DMS153 (cell line): ENCODE measurements around the gene TAS1R1.

Source experiments
- DNase-seq: peaks from one replicate; lab custom pipeline; 2025; lab: John Stamatoyannopoulos, UW

TAS1R1 gene

DNA sequence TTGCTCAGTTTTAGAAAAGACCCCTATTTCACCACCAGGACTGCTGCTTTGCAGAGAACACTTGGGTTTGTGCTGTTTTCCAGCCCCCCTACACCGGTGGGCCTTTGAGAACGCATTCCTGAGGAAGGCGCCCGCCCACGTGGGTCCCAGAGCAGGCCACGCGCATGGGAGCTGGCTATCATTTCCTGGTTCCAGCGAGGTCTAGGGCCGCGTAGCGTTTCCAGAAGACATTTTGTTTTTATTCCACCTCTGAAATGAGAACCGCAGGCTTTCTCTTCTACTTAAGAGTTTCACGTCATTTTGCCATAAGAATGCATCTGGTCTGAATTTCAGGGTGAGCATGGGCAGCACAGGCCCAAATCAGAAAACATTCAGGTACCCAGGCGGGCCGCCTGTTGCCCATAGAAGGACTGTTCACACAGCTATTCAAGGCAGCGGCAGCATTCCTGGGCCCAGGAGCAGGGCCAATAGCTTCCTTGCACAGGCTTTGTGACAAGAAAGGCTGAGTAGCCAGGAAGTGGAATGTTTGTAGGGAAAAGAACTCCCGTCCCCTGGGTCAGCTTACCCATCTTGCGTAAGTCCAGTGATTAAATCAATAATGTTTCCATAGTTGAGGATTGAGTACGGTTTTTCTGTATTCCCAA is 48.9 kb downstream of the TAS1R1 start:
- DNase-seq = peak; percentile 24

- no peak for DNase-seq
Observed at GRCh38 chr1:6612641-6613360, 57.7 kb downstream of the TAS1R1 start.

DNA sequence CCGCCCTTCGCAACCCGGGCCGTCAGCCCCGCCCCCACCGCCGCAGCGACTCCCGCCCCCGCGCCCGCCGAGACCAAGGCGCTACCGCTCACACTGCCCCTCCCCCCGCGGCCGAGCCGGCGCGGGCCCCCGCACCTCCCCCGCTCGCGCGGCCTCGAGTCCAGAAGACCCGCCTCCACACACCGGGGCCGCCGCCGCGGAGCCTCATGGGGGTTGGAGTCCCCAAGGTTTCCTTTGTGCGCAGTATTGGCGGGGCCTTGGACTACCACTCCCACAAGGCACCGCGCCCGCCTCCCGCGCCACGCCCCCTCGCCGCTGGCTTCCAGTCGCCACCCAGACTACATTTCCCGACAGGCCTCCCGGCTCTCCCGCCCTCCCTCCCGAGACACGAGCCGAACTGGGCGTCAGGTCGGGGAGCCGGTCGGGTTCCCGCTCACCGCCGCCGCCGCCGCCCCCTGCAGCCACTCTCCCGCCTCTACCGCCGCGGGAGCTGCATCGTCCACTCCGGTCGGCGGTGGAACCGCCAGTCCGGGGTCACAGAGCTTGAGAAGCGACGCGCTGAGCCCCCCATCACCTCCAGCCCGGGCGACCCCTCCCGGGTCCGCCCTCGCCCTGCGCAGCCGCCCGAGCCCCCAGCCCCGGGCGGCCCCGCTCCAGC is 58.4 kb downstream of the TAS1R1 start, which contains the start of gene PHF13:
Gene PHF13, plus strand, starts transcription at position 371 of the 658 bp plus-strand sequence. CDS start 336 bp downstream, outside the sequence.
- peak; percentile 98 for DNase-seq

DNA sequence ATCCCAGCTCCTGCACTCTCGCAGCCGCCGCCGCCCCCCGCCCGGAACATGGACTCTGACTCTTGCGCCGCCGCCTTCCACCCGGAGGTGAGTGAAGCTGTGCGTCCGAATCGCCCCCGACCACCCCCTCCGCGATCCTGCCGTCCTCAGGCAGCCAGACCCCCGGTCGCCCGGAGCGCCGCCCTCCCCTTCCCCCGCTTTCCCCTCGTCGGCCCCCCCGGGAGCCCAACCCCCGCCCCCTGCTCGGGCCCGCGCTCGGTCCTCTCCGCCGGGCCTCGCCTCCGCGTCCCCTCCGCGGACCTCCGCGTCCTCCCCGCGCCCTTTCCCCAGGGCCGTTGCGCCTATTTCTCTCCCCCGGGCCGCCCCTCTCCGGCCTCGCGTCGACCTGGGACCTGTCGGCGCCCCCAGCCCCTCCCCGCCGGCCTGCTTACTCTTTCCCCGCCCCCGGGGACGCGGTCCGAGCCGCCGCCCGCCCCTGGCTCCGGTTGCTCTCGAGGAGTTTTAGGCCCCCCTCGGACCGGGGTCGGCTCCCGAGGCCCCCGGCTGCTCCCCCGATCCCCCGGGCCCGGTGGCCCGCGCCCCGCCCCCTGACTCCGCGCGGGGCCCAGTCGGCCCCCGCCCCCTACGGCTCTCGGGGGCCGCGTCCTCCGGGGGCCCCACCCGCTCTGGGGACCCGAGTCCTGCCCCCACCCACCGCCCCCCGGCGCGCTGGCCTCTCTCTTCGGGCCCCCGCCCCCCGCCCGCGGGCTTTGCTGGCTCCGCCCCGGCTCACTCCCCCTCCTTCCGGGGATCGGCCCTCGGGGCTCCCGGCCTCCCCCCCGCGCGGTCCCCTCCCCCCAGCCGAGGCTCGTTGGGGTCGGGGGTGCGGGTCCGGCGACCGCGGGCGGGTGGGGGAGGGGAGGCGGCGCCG is 59.2 kb downstream of the TAS1R1 start:
- no peak for DNase-seq

- DNase-seq = no peak
Observed at GRCh38 chr1:6614929-6615785, 60.0 kb downstream of the TAS1R1 start.

GRCh38 chr1:6619045-6619444 is 63.9 kb downstream of the TAS1R1 start:
- no peak for DNase-seq

- no peak for DNase-seq
Observed at GRCh38 chr1:6621429-6622391, 66.6 kb downstream of the TAS1R1 start.

DNA sequence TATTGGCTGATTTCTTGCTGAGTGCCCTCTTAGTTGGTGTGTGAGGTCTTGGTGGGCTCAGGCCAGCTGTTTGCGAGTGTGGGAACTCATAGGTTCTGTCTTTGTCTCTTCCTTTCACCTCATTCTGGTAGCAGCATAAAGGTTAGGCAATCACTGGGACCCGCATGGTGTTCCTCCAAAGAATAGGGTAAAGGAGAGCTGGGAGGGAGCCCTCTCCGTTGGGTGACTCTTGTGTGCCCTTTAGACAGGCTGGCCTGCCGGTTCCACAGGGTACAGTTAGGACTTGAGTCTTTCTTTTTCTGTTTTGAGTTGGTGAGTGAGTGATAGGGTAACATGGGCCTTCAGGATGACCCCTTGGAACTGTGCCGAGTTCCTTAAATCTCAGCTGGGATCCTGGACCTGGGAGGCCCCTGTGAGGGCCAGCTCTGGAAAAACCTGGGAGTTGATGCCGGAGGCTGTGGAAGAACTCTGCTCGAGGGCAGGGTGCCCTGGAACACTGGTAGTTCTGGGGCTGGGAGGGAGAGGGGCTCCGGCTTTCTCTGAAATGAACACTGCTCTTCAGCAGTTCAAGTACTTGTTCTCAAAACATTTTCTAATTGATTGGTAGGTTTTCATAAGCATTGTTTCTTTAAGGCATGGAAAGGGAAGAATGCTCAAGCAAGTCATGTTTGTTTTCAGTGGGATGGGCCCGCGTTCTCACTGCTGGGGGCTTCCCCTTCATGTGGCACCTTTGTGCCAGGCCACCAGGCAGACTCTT is 67.5 kb downstream of the TAS1R1 start:
- no peak for DNase-seq

DNA sequence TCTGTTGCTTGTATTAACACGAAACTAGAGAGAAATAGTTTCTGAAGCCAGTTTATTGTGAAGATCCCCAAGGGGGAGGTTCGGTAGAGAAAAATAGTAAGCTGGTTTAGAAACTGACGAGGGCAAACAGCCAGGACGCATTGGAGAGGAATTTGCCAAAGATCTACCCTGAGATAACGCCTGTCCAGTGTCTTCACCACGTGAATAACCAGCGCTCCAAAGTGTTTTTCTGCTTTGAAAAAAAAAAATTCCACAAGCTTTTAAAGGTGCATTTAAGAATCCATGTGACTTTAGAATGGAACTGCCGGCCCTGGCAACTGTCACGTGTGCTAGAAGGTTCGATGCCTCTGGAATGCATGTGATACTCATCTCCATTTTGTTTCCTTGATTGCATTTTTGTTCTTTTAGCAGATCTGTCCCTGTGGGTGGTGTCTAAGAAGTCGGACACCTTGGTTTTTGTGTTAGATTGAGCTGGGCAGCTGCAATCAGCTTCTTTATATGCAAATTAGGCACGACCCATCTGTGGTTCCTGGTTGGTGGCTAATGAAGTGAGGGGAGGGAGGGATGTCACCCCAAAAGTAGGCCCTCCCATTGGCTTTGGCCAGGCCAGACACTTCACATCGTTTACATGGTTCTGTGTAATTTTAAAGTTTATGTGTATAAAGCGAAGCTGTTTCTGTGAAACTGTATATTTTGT is 68.3 kb downstream of the TAS1R1 start:
- no peak for DNase-seq

- peak; percentile 51 for DNase-seq
Observed at GRCh38 chr1:6624710-6625583, 69.8 kb downstream of the TAS1R1 start, which contains the start of gene THAP3. Gene THAP3 (plus strand): TSS chr1:6624868. CDS start chr1:6625219, 351 bp downstream.

GRCh38 chr1:6625584-6626149 is 70.6 kb downstream of the TAS1R1 start:
- DNase-seq = no peak

DNA sequence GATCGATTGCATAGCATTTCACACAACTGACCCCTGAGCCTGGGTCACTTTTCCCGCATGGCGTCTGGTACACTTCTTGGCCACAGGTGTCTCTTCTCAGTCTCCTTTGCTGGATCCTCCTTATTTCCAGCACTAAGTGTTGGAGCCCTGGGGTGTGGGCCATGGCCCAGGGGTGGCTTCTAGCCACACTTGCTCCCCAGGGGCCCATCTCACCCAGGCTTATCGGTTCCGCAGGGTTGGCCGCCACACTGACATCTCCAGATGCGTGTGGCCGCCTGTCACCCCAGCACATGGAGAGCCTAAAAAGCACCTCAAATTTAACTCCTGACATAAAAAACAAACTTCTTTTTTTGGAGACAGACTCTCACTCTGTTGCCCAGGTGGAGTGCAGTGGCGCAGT is 71.9 kb downstream of the TAS1R1 start:
- no peak for DNase-seq

- DNase-seq = no peak
Observed at GRCh38 chr1:6627841-6628545, 72.9 kb downstream of the TAS1R1 start.

GRCh38 chr1:6628971-6629479 is 73.9 kb downstream of the TAS1R1 start:
- DNase-seq = no peak
